ENCODE data around the gene RAB8A. TPM values are rescaled to one million over a fixed set of nuclear protein-coding genes. Genes with fewer than 3 reads are reported as not detected.

RAB8A gene
- total and polyA plus RNA-seq, 9 of the 15 experiments (the other 6 are each of a cell fraction or from before 2014, with no cell fraction given) = 11.2 to 102 (median 53.2) TPM

DNA sequence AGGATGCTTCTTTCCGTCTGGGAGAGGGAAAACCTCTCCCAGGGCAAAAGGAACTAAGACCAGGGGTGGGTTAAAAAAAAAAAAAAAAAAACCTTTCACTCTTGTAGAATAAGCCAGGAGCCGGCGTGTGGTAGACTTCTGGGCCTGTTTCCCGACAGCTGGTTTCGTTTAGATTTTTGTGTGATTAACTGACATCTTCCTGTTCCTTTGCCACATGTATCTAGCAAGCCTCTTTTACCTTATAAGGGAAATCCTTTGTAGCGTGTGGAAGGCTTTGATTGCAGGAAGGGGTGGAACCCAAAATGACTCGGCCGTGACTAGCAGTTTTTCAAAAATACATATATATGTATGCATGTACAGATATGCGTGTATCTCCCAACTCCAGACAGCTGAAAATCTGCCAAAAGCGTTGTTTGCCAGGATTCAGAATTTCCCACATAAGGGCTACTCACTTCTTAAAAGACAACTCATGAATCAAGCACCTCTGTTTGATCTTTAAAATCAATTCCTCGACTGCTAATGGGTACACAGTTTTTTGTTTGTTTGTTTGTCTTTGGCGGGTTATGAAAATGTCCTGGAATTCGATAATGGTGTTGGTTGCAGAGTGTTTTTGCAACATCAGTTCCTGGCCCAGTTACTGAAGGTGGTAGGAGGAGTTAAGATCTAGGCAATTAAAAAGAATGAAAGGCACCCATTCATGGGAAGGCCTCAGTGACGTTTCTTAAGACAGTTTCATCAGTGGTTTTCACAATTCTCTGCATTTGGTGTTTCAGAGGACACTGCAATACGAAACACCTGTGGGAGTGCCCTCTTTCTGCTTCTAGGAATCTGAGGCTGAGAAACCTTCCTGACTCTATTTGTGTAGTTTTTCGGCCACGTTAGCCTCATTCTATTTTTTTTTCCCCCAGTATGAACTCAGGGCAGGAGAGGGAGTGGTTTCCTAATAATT lies 32.7 kb upstream of the RAB8A start (continued):
- 0 out of 2 replicates have a peak, but pooled peaks have one; percentile 12 for TF ChIP-seq RBFOX2 (IDR thresholded peaks at IDR 0.05; ENCODE audit: low read depth, low read length)
- TF ChIP-seq TAF9B (IDR thresholded peaks at IDR 0.05; ENCODE audit: partially characterized antibody) = peak; percentile 68
- peak; percentile 85; the same call in 1 of the 2 replicates for TF ChIP-seq JUND (IDR thresholded peaks at IDR 0.05; ENCODE audit: borderline replicate concordance, low read depth, low read length)
- peak; percentile 81; the same call in 2 of the 3 replicates for TF ChIP-seq JUND (tag; IDR thresholded peaks at IDR 0.05; ENCODE audit: borderline replicate concordance, low read depth, low read length)
- TF ChIP-seq FOXP1 (CRISPR knock-in tag; IDR thresholded peaks at IDR 0.05) = no peak

- in situ Hi-C loops (cut with MboI) (no loop called here), intact Hi-C loops (cut with micrococcal nuclease) (no loop called here)
- Histone ChIP-seq H3K9me3 (replicated peaks; ENCODE audit: control insufficient read depth, insufficient read depth, low read depth, low read length) (no peaks in the 10 kb centered on the region), H3K9me1 (ENCODE audit: control insufficient read depth, insufficient read depth, low read length) (peaks cover 5% of the 10 kb centered on the region), H4K20me1 (replicated peaks; ENCODE audit: control insufficient read depth, insufficient read depth, low read length) (peaks cover 19% of the 10 kb centered on the region), H3K27me3 (ENCODE audit: control insufficient read depth in 2 of 2, insufficient read depth in 2 of 2, low read length in 2 of 2) (no peaks in the 10 kb centered on the region), H3K79me2 (ENCODE audit: control insufficient read depth, insufficient read depth, low read length) (peaks cover 15% of the 10 kb centered on the region), H2AFZ (ENCODE audit: low read depth, low read length) (no peak overlapping the region), H3K4me2 (ENCODE audit: insufficient read depth, low read length) (no peak overlapping the region), H3K9ac (ENCODE audit: insufficient read depth in 1 of 2, low read depth in 2 of 2, low read length in 2 of 2) (no peak overlapping the region), H3K4me3 (no peak overlapping the region), H3K4me1 (replicated peaks in 1 of 2; ENCODE audit: control insufficient read depth in 2 of 2, insufficient read depth in 2 of 2, low read length in 2 of 2) (peaks cover 24 to 25% of the 10 kb centered on the region in 2 experiments), H3K36me3 (ENCODE audit: control insufficient read depth, insufficient read depth, low read length) (peaks cover 62% of the 10 kb centered on the region; the same call in 2 of the 3 replicates), H3K27ac (ENCODE audit: extremely low read depth, low read depth, low read length) (no peak overlapping the region)
- TF ChIP-seq GTF2B (IDR thresholded peaks at IDR 0.05; ENCODE audit: extremely low read depth, insufficient read length) (no peak), POLR2G (IDR thresholded peaks at IDR 0.05; ENCODE audit: low read depth, low read length) (0 out of 2 replicates have a peak, but pooled peaks have one; percentile 43)
- ChIA-PET CTCF (ENCODE audit: low intra/inter-chr PET ratio) (no interaction called here), POLR2A (interaction anchor here (0.6 to 6.4 kb wide), 9 partner anchors 8 to 1192 kb away, joined by 3 to 67 read pairs (median 6); partner anchors contain the start of genes RAB8A and TPM4)
- no peak for DNase-seq (ENCODE audit: extremely low read depth in 1 of 4, low spot score in 3 of 4)
- FAIRE-seq = no peak
- 85% methylated on average over 11 of the region's 11 CpGs for WGBS (ENCODE audit: insufficient coverage, low coverage, missing lambda C conversion rate)
- no peak for ATAC-seq
- no TSS peak for BruUV-seq (replicated peaks)
These were observed 27.5 kb upstream of the RAB8A start for GRCh38 chr19:16084067-16084685.
